GM19397 (cell line): ENCODE measurements around the gene ADRA1B.
"Not testable (repeated sequence)": the region's sequence is repeated elsewhere in the genome, so short reads cannot be mapped to it uniquely, and the experiment has no call there.

Source experiments
- ATAC-seq: cut with Tn5 transposase; IDR thresholded peaks from one replicate; pipeline ENCODE4 v1.9.1; 2021; ENCODE audit warnings: mild to moderate bottlenecking, moderate library complexity; ENCODE audit not compliant: unreplicated experiment

ADRA1B gene

GRCh38 chr5:160009591-160009989, 93.3 kb downstream of the ADRA1B start:
- ATAC-seq, result peak; percentile 6

GRCh38 chr5:160011471-160011870, 95.2 kb downstream of the ADRA1B start:
- ATAC-seq, result no peak

GRCh38 chr5:160014197-160014596, 97.9 kb downstream of the ADRA1B start:
- ATAC-seq, result not testable (repeated sequence)

GRCh38 chr5:160018945-160019625, 102.8 kb downstream of the ADRA1B start:
- no peak for ATAC-seq

GRCh38 chr5:160020266-160020770, 104.0 kb downstream of the ADRA1B start:
- ATAC-seq, result no peak

- ATAC-seq, result no peak
Observed at GRCh38 chr5:160020964-160021363, 104.7 kb downstream of the ADRA1B start.

- peak; percentile 88 for ATAC-seq
Observed at GRCh38 chr5:160021831-160022446, 105.7 kb downstream of the ADRA1B start.
